PC-9 (cell line): Measurements from ENCODE around the gene PGS1. TPM values are rescaled to one million over a fixed set of nuclear protein-coding genes. Genes with fewer than 3 reads are reported as not detected.

ENCODE experiments used
- BruUV-seq: library from RNA; stranded (reverse); fragments of 400-500 nt; replicated peaks from 2 replicates; lab custom pipeline; 2021; lab: Mats Ljungman, UMichigan
- CTCF ChIA-PET: fragments of 300-600 bp; sonication (Branson Sonifier 250); formaldehyde crosslinking; loops from one replicate; lab custom pipeline; 2022; ENCODE audit warnings: antibody characterized with exemption; lab: Charles Lee
- POLR2A ChIA-PET: fragments of 300-600 bp; sonication (Branson Sonifier 250); formaldehyde crosslinking; loops from one replicate; lab custom pipeline; 2022; ENCODE audit warnings: antibody characterized with exemption; ENCODE audit not compliant: unreplicated experiment; lab: Charles Lee
- DNase-seq, 2 experiments: peaks; one replicate each; pipeline versions ENCODE4 v3.0.0 to v3.0.0-alpha.2; 2015 to 2022; ENCODE audit warnings: mixed read lengths in 1 of 2
- H2AFZ ChIP-seq: fragments of 200-600 bp; sonication (generic); 2 replicates; pipeline ENCODE4 v1.8.1; 2017; ENCODE audit warnings: antibody characterized with exemption
- H3F3A ChIP-seq: fragments of 200-600 bp; sonication (generic); 2 replicates; pipeline ENCODE4 v1.8.1; 2017; ENCODE audit warnings: antibody characterized with exemption, mild to moderate bottlenecking, low read depth; ENCODE audit not compliant: insufficient read depth
- H3K27ac ChIP-seq: fragments of 200-600 bp; sonication (generic); 2 replicates; pipeline ENCODE4 v1.6.1; 2016; ENCODE audit warnings: mixed run types
- H3K27me3 ChIP-seq: fragments of 200-600 bp; sonication (generic); 2 replicates; pipeline ENCODE4 v1.6.1; 2016; ENCODE audit warnings: low read depth, mixed run types; ENCODE audit not compliant: insufficient read depth
- H3K36me3 ChIP-seq: fragments of 200-600 bp; sonication (generic); 2 replicates; pipeline ENCODE4 v1.6.1; 2016; ENCODE audit warnings: low read depth, mixed run types
- H3K4me1 ChIP-seq: fragments of 200-600 bp; sonication (generic); replicated peaks from 2 replicates; pipeline ENCODE4 v1.6.1; 2016; ENCODE audit warnings: mixed run types; ENCODE audit not compliant: insufficient read depth
- H3K4me2 ChIP-seq: fragments of 200-600 bp; sonication (generic); 2 replicates; pipeline ENCODE4 v1.6.1; 2017; ENCODE audit warnings: mixed run types
- H3K4me3 ChIP-seq: fragments of 200-600 bp; sonication (generic); 2 replicates; pipeline ENCODE4 v1.6.1; 2016; ENCODE audit warnings: mixed run types
- H3K79me2 ChIP-seq: fragments of 200-600 bp; sonication (generic); 2 replicates; pipeline ENCODE4 v1.6.1; 2017; ENCODE audit warnings: low read depth, mixed run types
- H3K9me2 ChIP-seq: fragments of 200-600 bp; sonication (generic); 2 replicates; pipeline ENCODE4 v1.8.1; 2017; ENCODE audit warnings: mild to moderate bottlenecking; ENCODE audit not compliant: insufficient read depth
- H3K9me3 ChIP-seq: fragments of 200-600 bp; sonication (generic); 2 replicates; pipeline ENCODE4 v1.8.1; 2016; ENCODE audit warnings: low read depth; ENCODE audit not compliant: insufficient read depth
- H4K20me1 ChIP-seq: fragments of 200-600 bp; sonication (generic); 2 replicates; pipeline ENCODE4 v1.8.1; 2017; ENCODE audit not compliant: insufficient read depth
- CTCF ChIP-seq: fragments of 200-600 bp; sonication (generic); conservative IDR thresholded peaks from 2 replicates; pipeline ENCODE4 v1.6.1; 2017; ENCODE audit warnings: mixed run types, antibody characterized with exemption, mild to moderate bottlenecking, moderate library complexity
- EZH2 ChIP-seq: fragments of 200-600 bp; sonication (generic); IDR thresholded peaks from 2 replicates; pipeline ENCODE4 v1.8.0; 2017; ENCODE audit warnings: antibody characterized with exemption, low read depth
- intact Hi-C: fragments of 100-400 bp; cut with micrococcal nuclease; formaldehyde crosslinking; loops from one replicate; pipeline ENCODE4 v1.10.0; 2022; ENCODE audit not compliant: unreplicated experiment
- total RNA-seq: library from RNA; stranded (reverse); gene quantifications from 2 replicates; pipeline ENCODE4 v1.2.3, GENCODE V29; 2021

The PGS1 gene
- total RNA-seq, 1 experiment from 2014 or later, result 40.2 TPM

GRCh38 chr17:78395155-78395554, 16.7 kb downstream of the PGS1 start:
- no peak overlapping the region for H3K27ac ChIP-seq
- H3K9me3 ChIP-seq, result no peaks in the 10 kb centered on the region
- no TSS peak for BruUV-seq
- peaks cover 16% of the 10 kb centered on the region for H3F3A ChIP-seq
- H2AFZ ChIP-seq, result no peak overlapping the region
- intact Hi-C loops, result no loop called here
- DNase-seq, result no peak
- ChIA-PET POLR2A (no interaction called here), CTCF (no interaction called here)
- no peaks in the 10 kb centered on the region for H3K27me3 ChIP-seq
- H3K4me3 ChIP-seq, result no peak overlapping the region
- no peaks in the 10 kb centered on the region for H3K36me3 ChIP-seq
- peaks cover 21% of the 10 kb centered on the region for H3K4me1 ChIP-seq
- H4K20me1 ChIP-seq, result peaks cover 13% of the 10 kb centered on the region; the same call in 1 of the 2 replicates
- TF ChIP-seq CTCF, result no peak
- no peak for TF ChIP-seq EZH2
- no peaks in the 10 kb centered on the region for H3K9me2 ChIP-seq
- peaks cover 37% of the 10 kb centered on the region for H3K79me2 ChIP-seq
- no peak overlapping the region for H3K4me2 ChIP-seq

GRCh38 chr17:78396441-78397337, 18.2 kb downstream of the PGS1 start:
- DNase-seq, result no peak
- no peak overlapping the region for H3K4me2 ChIP-seq
- TF ChIP-seq EZH2, result no peak
- TF ChIP-seq CTCF, result no peak
- no peak overlapping the region for H3K27ac ChIP-seq
- peaks cover 7% of the 10 kb centered on the region for H3F3A ChIP-seq
- H3K9me2 ChIP-seq, result no peaks in the 10 kb centered on the region
- ChIA-PET CTCF (interaction anchor here (0.6 kb wide), 1 partner anchor 25 kb away, joined by 3 read pairs; no protein-coding TSS in a partner anchor), POLR2A (no interaction called here)
- intact Hi-C loops, result no loop called here
- H2AFZ ChIP-seq, result no peak overlapping the region
- peaks cover 10% of the 10 kb centered on the region for H3K4me1 ChIP-seq
- peaks cover 13% of the 10 kb centered on the region; the same call in 1 of the 2 replicates for H4K20me1 ChIP-seq
- no TSS peak for BruUV-seq
- no peak overlapping the region for H3K4me3 ChIP-seq
- H3K27me3 ChIP-seq, result no peaks in the 10 kb centered on the region
- H3K36me3 ChIP-seq, result no peaks in the 10 kb centered on the region
- H3K9me3 ChIP-seq, result no peaks in the 10 kb centered on the region
- H3K79me2 ChIP-seq, result peaks cover 25% of the 10 kb centered on the region

GRCh38 chr17:78397681-78398101, 19.2 kb downstream of the PGS1 start:
- ChIA-PET POLR2A (no interaction called here), CTCF (interaction anchor here (0.6 kb wide), 1 partner anchor 24 kb away, joined by 3 read pairs; no protein-coding TSS in a partner anchor)
- H3K4me1 ChIP-seq, result 0 out of 2 replicates have a peak, but pooled peaks cover 1% of the 10 kb centered on the region
- H3F3A ChIP-seq, result no peaks in the 10 kb centered on the region
- H3K4me3 ChIP-seq, result no peak overlapping the region
- no peak overlapping the region for H2AFZ ChIP-seq
- no peak overlapping the region for H3K4me2 ChIP-seq
- H3K9me3 ChIP-seq, result no peaks in the 10 kb centered on the region
- BruUV-seq, result no TSS peak
- TF ChIP-seq EZH2 (no peak), CTCF (no peak)
- no peaks in the 10 kb centered on the region for H3K36me3 ChIP-seq
- H3K79me2 ChIP-seq, result peaks cover 19% of the 10 kb centered on the region
- no peaks in the 10 kb centered on the region for H3K9me2 ChIP-seq
- intact Hi-C loops, result no loop called here
- DNase-seq, result no peak
- 0 out of 2 replicates have a peak, but pooled peaks cover 8% of the 10 kb centered on the region for H4K20me1 ChIP-seq
- H3K27ac ChIP-seq, result no peak overlapping the region
- no peaks in the 10 kb centered on the region for H3K27me3 ChIP-seq
